Activated T-helper 9 cell treated with anti-CD3 and anti-CD28 coated beads, Interleukin-2, amount 50 U/mL, for 16 hours (primary cell): ENCODE results near the gene RHBDF1.
"Not testable (repeated sequence)": the region's sequence is repeated elsewhere in the genome, so short reads cannot be mapped to it uniquely, and the experiment has no call there.

Source experiments
- DNase-seq: peaks from one replicate; pipeline ENCODE4 v3.0.0-alpha.2; 2020; ENCODE audit warnings: low read depth

RHBDF1 gene

GRCh38 chr16:36336-36984, 36.0 kb downstream of the RHBDF1 start:
- no peak for DNase-seq

GRCh38 chr16:35678-36305, 36.6 kb downstream of the RHBDF1 start:
- DNase-seq, result no peak

GRCh38 chr16:35011-35677, 37.3 kb downstream of the RHBDF1 start:
- DNase-seq, result no peak

- DNase-seq, result no peak
Measured at GRCh38 chr16:34648-34987, 37.8 kb downstream of the RHBDF1 start.

GRCh38 chr16:33877-34647, 38.4 kb downstream of the RHBDF1 start:
- DNase-seq, result no peak

- not testable (repeated sequence) for DNase-seq
Measured at GRCh38 chr16:33154-33876, 39.1 kb downstream of the RHBDF1 start.

- DNase-seq, result not testable (repeated sequence)
Measured at GRCh38 chr16:30627-31026, 41.8 kb downstream of the RHBDF1 start.

GRCh38 chr16:25926-26348, 46.5 kb downstream of the RHBDF1 start:
- not testable (repeated sequence) for DNase-seq

GRCh38 chr16:24151-24550, 48.3 kb downstream of the RHBDF1 start:
- not testable (repeated sequence) for DNase-seq

GRCh38 chr16:20886-21285, 51.5 kb downstream of the RHBDF1 start:
- not testable (repeated sequence) for DNase-seq

- not testable (repeated sequence) for DNase-seq
Measured at GRCh38 chr16:17062-17765, 55.2 kb downstream of the RHBDF1 start.

GRCh38 chr16:10772-11171, 61.7 kb downstream of the RHBDF1 start:
- DNase-seq, result peak; percentile 78

- no peak for DNase-seq
Measured at GRCh38 chr16:9903-10665, 62.3 kb downstream of the RHBDF1 start.
